NOMO-1 (cell line): ENCODE results near the gene BYSL.
"Not testable (repeated sequence)": the region's sequence is repeated elsewhere in the genome, so short reads cannot be mapped to it uniquely, and the experiment has no call there.

Source experiments
- DNase-seq, 2 experiments: peaks; one replicate each; lab custom pipeline; 2025; ENCODE audit not compliant: unreplicated experiment in 2 of 2; lab: John Stamatoyannopoulos, UW

BYSL gene

GRCh38 chr6:41941280-41942066 is 20.2 kb downstream of the BYSL start, which contains the start of gene CCND3:
Gene CCND3 (minus strand): TSS chr6:41941808. CDS start chr6:41941649, 159 bp downstream.
- DNase-seq: peak; percentile 91 to 96

DNA sequence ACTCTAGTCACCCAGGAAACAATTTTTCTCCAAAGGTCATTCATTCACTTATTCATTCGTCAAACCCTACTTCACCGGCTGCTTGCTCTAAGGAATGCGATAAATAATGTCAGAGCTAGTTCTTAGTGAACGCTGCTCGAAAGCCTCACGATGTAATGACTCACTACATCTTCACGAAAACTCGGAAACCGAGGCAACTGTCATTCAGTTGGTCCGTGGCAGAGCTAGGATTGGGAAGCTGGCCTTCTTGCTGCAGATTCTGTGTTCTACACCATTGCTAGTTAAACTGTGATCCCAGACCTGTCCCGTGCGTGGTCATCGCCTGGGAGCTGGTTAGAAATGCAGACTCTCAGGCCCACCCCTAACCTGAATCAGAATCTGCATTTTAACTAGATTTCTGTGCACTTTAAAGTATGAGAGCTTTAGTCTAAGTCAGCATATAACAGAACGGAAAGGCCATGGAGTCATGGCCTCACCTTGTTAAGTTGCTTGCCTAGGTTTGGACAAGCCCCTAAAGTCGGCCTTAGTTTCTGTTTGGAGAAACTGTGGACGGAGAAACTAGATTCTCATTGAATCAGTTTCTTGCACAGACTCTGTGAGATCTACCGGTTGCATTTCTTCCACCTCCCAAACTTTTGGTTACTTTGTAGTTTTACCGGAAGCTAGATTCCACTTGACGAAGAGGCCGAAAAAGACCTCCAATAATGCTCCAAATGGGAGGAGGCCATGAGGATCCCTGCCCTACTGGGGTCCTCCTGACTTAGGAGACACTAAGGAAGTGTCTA is 21.0 kb downstream of the BYSL start:
- DNase-seq: peak in 1 of 2 experiments; percentile 83

DNA sequence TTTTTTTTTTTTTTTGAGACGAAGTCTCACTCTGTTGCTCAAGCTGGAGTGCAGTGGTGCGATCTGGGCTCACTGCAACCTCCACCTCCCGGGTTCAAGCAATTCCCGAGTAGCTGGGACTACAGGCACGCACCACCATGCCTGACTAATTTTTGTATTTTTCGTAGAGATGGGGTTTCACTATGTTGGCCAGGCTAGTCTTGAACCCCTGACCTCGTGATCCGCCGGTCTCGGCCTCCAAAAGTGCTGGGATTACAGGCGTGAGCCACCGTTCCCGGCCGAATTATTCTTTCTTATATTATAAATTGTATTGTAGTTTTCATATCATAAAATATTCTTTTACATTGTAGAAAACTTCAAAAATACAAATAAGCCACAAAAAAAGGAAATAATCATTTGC is 21.6 kb downstream of the BYSL start:
- not testable (repeated sequence) for DNase-seq

DNA sequence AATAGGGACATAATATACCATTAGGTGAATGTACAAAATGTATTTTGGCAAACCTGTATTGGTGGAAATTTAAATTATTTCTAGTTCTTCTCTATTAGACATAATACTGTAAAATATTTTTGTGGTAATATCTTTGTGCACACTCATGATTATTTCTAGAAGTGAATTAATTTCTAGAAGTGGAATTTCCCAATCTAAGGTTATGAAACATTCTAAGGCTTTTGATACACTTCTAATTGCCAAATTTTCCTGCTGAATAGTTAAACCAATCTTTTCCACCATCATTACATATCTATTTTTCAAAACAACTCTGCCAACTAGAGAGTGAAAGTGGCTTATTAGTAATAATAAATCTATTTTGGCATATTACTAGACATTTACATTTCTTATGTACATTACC is 22.2 kb downstream of the BYSL start:
- no peak for DNase-seq

- DNase-seq: no peak
These were observed 26.4 kb downstream of the BYSL start for GRCh38 chr6:41947581-41948220.

GRCh38 chr6:41954668-41955067 is 33.4 kb downstream of the BYSL start:
- DNase-seq: no peak

DNA sequence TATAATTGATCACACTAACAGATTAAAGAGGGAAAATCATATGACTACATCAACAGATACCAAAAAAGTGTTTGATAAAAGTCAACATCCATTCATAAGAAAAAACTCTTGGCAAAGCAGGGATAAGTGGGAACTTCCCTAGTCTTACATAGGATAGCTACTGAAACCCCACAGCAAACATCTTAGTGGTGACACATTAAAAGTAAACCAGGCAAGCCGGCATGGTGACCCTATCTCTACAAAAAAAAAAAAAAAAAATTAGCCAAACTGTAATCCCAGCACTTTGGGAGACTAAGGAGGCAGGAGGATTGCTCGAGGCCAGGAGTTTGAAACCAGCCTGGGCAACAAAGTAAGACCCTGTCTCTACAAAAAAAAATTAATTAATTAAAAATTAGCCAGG is 34.1 kb downstream of the BYSL start:
- no peak for DNase-seq

DNA sequence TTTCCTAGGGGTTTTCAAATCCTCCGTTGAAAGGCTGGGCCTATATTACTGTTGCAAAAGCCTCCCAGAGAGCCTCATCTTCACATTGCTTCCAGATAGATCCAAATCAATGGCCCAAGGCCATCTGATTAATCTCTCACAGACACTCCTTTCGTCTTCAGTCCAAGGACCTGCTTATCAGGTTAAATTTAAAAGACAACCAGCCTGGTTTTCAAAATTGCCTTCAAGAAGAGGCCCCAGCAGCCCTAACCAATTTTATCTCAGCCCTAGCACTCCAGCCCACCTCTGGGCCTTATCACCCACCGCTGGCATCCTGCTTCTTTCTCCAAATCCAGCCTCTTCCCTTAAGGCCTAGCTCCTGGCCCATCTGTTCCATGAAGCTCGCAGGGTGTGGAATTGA is 35.8 kb downstream of the BYSL start:
- no peak for DNase-seq

DNA sequence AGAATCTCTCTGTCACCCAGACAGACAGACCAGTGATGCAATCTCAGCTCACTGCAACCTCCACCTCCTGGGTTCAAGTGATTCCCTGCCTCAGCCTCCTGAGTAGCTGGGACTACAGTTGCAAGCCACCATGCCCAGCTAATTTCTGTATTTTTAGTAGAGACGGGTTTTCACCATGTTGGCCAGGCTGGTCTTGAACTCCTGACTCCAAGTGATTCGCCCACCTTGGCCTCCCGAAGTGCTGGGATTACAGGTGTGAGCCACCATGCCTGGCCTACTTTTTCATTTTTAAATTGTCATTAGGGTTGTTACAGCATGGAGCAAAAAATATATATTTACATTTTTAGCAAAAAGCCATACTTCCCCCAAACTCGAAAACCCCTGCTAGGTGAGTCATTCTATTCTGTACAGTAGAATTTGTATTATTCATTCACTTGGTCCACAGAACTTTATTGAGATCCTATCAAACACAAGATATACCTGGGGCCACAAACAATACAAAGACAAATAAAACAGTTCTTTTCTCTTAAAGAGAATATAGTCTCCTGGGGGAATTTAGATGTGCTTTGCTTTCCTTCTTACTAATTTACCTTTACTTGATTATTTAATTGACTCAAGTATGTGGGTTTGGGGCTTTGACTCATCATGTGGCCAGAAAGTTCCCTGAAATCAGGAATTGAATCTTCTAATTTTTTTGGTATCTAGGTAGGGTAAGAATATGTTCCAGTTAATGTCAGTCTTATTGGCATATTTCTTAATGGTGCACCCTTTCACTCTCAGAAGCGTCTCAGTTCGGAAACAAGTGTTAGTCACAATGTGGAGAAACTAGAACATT is 36.9 kb downstream of the BYSL start:
- no peak for DNase-seq

GRCh38 chr6:41960028-41960427 is 38.7 kb downstream of the BYSL start:
- no peak for DNase-seq

DNA sequence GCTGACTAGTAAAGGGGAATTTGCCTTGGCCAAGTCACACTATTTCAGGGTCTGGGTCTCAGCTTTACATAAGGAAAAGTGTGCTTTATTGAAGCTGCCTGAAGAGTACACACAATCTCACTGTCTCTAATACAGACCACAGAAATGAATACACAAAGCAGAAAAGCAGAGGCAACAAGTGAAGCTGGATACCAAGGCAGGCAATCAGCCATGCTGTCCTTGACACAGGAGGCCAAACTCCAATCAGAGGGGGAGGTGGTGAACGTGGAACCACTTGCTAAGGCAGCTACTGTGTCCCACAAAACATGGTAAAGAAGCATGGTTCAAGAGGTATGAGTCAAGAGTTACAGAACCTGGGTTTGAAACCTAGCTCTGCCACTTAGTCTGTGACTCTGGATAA is 42.1 kb downstream of the BYSL start:
- no peak for DNase-seq

GRCh38 chr6:41964201-41964887 is 43.0 kb downstream of the BYSL start:
- DNase-seq: no peak

- no peak for DNase-seq
These were observed 44.3 kb downstream of the BYSL start for GRCh38 chr6:41965429-41966213.

DNA sequence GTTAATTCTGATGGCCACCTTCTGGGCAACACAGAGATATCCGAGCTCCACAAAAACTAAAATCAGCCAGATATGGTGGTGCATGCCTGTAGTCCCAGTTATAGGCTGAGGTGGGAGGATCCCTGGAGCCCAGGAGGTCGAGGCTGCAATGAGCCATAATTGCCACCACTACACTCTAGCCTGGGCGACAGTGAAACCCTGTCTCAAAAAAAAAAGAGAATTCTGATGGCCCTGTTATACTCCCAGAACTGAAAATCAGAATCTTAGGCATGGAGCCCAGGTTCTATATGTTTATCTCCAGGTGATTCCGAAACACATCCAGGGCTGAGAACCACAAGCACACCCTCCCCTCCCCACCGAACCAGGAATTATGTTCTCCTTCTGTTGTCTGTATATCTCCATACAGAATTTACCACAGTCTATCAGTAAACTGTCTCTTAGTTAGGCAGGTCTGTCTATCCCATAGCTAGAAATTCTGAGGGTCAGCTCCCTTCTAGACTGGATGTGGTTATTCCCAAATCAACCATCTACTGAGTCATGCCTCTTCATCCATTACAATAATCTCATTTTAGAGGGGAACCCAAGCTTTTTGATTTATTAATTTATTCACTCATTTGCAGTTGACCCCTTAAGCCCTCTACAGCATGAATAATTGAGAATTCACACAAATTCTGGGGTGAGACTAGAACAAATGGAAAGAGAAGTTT is 45.1 kb downstream of the BYSL start:
- DNase-seq: no peak

- DNase-seq: no peak
These were observed 45.6 kb downstream of the BYSL start for GRCh38 chr6:41966961-41967311.

DNA sequence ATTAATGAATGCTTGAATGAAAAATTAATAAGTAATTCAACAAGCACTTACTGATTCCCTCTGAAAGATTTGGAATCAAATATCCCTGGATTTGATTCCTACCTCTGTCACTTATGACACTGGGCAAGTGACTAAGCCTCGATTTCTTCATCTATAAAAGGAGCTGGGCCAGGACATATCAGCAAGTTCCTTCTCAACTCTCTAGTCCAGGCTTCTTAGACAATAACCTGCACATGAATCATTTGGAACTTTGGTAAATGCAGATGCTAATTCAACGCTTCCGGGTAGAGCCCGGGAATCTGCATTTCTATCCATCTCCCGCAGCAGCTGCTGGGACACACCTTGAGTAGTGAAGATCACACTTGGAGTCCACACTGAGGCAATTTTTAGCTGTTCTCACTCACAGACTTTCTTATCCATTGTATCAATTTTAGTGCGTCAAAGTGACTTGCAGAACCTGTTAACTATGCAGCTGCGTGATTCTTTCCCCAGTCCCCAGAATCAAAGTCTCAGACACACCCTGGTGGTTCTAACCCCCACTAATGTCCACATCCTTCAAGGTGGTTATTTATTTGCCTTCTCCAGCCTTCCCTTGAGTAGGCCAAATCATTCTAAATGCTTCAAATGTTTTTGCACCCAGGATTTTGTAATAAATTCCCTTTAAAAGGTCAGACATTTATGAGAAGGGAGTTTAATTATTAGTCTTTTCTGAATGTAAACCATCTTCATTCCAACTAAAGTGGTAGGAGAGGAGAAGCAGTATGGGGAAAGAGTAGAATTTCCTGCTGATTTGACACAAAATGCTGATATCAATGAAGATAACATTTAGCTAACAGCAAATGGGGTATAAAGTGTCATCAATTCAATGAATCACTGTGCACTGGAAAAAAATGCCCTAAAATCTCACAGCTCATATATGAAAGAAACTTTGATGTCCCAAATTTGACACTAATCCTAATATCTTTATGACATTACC is 46.3 kb downstream of the BYSL start:
- DNase-seq: no peak

GRCh38 chr6:41970436-41970846 is 49.1 kb downstream of the BYSL start:
- peak; percentile 46 to 78 for DNase-seq

- DNase-seq: no peak
These were observed 51.5 kb downstream of the BYSL start for GRCh38 chr6:41972826-41973225.
